RPMI8226 (cell line): ENCODE measurements around the gene ACADVL.
"Not testable (repeated sequence)": the region's sequence is repeated elsewhere in the genome, so short reads cannot be mapped to it uniquely, and the experiment has no call there.

Source experiments
- DNase-seq: peaks from one replicate; pipeline ENCODE4 v3.0.0-alpha.2; 2015

The ACADVL gene

DNA sequence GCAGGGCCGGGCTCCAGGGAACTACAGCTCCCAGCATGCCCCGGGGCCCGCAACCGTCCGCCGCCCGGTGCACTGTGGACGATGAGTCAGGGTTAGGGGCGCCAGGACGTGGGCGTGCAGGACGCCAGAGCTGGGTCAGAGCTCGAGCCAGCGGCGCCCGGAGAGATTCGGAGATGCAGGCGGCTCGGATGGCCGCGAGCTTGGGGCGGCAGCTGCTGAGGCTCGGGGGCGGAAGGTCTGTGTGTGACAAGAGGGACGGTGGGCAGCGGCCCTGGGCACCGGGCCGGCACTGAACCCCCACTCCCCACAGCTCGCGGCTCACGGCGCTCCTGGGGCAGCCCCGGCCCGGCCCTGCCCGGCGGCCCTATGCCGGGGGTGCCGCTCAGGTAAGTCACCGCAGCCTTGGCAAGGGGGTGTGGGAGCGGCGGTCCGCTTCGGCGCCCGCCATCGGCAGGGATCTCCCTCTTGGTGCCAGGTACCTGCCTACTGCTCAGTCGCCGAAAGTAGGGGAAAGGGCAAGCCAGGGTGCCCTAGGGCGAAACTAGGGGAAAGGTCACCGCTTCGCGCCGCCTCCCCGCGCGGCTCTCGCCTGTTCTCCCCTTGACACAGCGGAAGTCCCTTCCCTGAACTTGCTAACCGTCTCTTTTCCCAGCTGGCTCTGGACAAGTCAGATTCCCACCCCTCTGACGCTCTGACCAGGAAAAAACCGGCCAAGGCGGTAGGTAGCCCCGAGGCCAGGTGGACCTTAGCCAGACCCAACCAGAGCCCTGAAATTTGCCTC is at the start of gene ACADVL, which contains the start of gene DLG4:
ACADVL (plus strand) TSS at position 127 of the 781 bp plus-strand sequence; CDS start at position 174, 47 bp downstream.
DLG4 (minus strand) TSS at position 25 of the 781 bp plus-strand sequence.
- DNase-seq: peak; percentile 80

DNA sequence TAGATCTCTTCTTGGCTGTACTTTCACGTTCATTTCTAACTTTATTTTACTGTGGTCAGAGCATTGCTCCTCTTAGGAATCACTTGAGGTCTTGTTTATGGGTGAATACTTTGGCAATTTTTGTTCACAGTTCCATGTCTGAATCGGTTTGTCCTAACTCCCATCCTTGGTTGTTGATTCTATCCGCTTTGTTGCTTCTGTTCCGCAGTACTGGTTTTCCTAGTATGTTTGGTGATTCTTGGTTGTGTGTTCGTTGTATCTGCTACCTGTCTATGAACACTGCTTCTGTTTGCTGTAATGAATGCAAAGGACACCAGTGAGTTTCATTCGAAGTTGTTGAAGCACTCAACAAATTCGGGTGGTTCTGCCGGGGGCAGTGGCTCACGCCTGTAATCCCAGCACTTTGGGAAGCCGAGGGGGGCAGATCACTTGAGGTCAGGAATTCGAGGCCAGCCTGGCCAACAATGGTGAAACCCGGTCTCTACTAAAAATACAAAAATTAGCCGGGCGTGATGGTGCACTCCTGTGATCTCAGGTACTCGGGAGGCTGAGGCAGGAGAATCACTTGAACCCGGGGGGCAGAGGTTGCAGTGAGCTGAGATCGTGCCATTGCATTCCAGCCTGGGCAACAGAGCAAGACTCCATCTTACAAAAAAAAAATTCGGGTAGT is 47.1 kb upstream of the ACADVL start:
- DNase-seq: not testable (repeated sequence)

DNA sequence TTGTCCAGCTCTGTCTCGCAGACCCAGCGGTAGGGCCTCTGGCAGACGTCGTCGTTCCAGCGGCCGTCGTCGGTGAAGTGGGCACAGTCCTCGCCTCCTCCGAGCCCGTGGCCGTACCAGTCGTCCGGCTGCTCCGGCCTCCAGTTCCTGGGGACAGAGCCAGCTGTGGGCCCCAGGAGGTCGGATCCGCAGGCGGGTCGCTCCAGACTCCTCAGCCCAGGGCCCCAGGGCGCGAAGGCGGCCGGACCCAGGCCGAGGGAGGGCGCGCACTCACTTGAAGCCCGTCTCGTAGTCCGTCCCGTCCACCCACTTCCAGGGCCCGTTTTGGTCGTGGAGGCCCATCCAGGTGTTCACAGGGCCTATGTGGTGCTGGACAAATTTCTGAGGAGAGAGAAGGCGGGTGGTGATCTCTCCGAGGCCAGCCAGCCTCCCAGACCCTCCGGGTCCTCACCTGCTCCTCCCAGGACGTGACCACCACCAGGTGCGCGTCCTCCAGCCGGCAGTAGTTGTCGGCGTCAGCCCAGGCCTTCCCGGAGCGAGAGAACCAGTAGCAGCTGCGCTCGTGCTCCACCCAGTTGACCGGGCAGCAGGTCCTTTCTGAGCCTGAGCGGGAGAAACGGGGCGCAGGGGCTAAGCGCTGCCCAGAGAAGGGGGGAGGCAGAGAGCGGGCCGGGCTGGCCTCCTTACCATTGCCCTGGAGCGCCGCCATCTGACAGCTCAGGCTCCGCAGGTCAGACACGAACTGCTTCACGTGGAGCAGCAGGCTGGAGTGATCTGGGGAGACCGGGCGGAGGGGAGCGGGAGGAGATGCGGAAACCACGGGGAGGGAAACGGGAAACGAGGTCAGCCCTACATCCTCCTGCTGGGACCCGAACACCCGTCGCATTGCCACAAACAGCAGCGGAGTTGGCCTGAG is 45.8 kb upstream of the ACADVL start:
- peak; percentile 9 for DNase-seq

DNA sequence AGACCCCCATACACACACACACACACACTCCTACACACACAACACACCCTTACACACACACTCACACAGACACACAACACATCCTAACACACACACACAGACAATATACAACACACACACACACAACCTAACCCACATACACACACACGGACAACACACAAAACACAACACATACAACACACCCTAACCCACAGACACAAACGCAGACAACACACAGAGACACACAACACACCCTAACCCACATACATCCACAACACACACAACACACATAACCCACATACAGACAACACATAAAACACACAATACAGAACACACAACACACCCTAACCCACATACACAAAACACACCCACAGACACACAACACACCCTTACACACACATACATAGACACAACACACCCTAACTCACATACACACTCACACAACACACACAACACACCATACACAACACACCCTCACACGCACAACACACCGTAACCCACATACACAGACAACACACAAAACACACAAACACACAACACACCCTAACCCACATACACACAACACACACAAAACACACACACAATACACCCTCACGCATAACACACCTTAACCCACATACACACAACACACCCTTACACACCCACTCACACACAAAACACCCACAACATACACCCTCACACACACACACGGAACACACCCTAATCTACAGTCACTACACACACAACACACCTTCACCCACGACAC is 45.0 kb upstream of the ACADVL start:
- DNase-seq: no peak

DNA sequence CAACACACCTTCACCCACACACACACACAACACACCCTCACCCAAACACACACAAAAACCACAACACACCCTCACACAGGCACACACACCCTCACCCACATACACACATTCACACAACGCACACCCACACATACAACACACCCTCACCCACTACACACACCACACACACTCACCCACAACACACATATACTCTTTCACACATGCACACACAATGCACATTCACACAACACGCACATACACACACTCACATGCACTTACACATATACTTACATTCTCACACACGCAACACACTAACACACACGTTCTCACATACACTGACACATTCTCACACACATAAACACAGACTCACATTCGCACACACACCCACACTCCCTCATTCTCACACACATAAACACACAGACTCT is 44.4 kb upstream of the ACADVL start:
- DNase-seq: no peak

DNA sequence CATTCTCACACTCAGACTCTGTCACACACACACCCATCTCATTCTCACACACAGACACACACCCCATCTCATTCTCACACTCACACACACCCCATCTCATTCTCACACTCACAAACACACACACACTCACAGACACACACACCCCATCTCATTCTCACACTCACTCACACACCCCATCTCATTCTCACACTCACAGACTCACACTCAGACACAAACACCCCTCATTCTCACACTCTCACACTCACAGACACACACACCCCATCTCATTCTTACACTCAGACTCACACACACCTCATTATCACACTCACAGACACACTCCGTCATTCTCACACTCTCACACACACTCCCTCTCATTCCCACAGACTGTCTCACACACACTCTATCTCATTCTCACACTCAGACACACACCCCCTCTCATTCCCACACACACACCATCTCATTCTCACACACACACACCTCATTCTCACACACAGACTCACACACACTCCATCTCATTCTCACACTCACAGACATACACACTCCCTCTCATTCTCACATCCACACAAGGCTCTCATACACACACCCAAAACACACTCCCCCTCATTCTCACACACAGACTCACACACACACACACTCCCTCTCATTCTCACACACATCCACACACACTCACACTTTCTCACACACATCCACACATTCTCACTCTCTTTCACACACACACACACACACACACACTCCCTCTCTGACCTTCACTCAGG is 43.5 kb upstream of the ACADVL start:
- no peak for DNase-seq

DNA sequence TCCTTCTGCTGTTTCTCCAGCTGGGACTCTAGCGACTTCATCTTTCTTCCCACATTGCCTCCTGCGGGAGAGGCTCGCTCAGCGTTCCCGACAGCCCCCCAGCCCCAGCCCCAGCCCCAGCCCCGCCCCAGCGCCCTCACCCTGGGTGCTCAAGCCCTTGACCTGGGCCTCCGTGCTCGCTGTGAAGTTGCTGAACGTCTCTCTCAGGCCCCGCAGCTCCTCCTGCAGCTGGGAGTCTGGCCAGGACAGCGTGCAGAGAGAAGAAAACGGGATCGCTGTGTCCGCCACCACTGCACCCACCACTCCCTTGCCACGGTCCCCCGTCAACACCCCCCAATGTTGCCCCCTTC is 42.9 kb upstream of the ACADVL start:
- DNase-seq: no peak

DNA sequence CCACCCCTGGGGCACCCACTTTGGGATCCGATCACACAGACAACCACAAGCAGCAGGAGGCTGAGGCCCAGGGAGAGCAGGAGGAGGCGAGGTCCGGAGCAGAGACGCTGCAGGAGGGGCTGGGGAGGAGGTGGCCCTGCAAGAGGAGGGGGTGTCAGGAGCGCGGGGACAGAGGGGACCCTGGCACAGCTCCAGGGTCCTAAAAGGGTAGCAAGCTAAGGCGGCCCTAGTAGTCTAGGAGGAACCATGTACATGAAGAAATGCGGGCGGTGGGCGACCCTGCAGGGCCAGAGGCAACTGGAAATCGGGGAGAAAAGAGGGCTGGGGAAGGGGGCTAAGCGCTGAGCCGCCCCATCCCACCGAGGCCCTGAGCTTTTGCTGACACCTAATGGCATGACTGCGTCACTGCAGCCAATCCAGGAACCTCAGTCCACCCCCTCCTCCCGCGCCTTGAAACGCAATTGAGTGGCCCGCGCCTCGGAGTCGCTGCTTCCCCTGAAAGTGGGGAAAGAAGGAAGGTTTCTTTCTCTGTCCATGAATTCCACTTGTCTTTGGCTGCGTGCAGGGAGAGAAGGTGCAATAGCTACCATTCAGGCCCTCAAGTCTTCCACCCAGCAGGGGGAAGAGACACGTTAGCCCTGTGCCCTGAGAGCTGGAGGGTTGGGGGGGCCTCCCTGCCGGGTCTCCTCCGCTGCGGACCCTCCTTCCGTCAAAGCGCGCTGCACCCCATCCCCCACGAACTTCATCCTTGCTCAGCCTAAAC is 42.4 kb upstream of the ACADVL start:
- DNase-seq: peak; percentile 53

DNA sequence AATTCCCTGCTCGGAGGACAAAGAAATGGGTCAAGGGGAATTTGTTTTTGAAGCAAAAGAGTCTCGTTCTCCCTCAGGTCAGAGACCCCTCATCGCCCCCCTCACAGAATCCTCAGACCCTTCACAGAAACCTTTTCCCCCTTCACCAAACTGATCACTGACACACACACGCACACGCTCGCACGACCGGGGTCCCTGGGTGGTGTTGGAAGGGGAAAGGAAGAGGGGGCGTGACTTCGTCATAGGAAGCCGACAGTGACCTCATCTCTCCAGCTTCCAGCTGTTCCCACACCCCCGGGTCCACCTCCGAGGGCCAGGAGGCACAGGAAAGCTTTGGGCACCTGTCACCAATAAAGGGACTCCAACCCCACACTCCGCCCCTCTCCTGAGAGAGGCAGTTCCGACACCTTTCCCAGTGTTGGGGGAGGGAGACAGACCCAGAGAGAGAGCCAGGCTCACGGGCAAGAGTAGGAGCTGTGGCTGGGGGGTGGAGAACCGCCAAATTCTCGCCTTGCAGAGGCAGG is 41.7 kb upstream of the ACADVL start:
- no peak for DNase-seq

DNA sequence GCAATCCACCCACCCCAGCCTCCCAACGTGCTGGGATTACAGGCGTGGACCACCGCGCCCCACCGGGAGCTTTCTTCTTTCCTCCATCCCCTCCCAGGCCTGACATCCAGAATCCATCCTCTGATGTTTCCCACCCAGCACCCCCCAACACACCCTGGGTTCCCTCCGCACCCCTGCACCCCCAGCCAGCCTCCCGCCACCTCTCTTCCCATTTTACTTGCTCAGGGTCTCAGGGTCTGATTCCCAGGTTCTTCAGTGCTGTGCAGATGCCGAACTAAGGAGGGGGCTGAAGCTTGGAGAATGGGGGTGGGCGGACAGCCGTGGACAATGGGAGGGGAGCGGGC is 40.8 kb upstream of the ACADVL start:
- DNase-seq: no peak

DNA sequence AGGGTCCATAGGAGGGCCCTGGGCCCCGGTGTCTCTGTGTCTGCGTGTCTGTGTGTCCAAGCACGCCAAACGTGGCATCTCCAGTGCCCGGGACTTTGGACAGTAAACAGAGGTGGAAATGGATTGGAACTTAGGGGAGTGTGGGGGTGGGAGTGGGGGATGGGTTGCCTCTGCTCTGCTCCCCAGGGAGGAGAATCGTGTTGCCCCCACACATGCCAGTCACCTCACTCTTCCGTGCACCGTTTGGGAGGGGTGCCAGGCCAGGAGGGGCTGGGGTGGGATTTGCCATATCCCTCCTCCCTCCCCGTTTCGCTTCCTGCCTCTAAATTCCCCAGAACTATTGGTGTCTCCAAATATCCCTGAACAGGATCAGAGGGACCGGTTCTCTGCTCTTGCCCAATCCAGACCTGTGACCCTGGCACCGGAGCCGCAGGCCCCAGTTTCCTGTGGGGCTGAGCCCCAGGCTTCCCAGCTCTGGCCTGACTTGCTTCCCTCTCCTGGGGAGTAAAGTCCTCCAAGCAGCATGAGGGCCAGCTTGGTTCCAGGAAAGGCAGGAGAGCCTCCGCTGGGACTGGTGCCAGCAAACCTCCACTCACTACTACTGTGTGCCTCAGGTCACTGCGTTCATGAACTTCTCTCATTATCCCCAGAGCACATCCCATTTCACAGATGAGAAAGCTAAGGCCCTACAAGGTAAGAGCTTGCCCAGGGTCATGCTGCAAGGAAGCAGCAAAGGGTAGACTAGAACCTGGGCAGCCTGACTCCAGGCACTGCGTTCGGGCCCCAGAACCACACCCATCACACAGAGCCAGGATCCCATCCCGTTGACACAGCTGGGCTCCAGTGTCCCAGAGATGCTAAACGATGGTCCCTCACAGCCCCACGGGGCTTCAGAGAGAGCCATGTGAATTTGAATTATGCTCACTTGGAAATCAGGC is 40.2 kb upstream of the ACADVL start, which contains the start of gene ASGR1:
ASGR1 (minus strand) TSS at position 54 of the 938 bp plus-strand sequence. CDS start 807 bp downstream, outside the sequence.
- DNase-seq: no peak

DNA sequence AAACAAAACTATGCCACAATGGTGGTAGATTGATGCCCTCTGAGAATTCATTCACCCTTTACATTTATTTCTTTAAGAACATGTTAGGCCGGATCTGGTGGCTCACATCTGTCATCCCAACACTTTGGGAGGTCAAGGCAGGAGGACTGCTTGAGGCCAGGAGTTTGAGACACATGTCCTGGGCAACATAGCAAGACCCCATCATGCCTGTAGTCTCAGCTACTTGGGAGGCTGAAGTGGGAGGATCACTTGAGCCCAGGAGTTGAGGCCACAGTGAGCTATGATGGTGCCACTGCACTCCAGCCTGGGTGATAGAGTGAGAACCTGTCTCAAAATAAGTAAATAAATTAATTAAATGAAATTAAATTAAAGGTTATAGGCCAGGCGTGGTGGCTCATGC is 37.6 kb upstream of the ACADVL start:
- not testable (repeated sequence) for DNase-seq

DNA sequence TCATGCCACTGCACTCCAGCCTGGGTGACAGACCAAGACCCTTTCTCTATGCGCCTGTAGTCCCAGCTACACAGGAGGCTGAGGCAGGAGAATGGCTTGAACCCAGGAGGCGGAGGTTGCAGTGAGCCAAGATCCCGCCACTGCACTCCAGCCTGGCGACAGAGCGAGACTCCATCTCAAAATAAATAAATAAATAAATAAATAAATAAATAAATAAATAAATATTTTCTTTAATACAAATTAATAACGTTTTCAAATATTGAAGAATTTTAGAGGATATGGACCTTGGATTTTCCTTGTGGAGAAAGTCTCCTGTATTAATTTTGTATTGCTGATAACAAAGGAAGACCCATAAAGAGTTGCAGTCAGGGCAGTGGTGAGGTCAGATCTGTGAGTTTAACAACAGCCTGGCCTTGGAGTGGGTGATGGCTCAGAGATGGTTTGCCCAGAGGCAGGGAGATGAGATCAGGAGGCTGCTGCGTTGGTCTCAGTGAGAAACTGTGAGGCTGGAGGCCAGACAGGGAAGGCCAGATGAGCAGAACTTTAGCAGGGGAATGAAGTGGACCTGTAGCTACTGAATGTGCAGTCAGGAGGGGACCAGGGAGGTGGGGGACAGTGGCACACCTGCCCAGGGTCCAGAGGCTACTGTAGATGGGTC is 36.2 kb upstream of the ACADVL start:
- DNase-seq: no peak

DNA sequence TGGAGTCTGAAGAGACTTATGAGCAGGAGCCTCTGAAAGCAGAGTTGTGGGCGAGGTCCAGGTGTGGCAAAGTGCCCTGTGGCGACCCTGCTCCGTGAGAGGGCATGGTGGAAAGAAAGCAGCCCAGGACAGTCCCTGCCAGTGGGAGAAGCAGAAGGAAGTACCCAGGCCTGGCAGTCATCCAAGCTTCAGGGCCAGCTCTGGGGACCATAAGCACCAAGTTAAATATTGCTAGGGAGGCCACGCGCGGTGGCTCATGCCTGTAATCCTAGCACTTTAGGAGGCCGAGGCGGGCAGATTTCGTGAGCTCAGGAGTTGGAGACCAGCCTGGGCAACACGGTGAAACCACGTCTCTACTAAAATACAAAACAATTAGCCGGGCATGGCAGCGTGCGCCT is 35.6 kb upstream of the ACADVL start:
- DNase-seq: no peak

DNA sequence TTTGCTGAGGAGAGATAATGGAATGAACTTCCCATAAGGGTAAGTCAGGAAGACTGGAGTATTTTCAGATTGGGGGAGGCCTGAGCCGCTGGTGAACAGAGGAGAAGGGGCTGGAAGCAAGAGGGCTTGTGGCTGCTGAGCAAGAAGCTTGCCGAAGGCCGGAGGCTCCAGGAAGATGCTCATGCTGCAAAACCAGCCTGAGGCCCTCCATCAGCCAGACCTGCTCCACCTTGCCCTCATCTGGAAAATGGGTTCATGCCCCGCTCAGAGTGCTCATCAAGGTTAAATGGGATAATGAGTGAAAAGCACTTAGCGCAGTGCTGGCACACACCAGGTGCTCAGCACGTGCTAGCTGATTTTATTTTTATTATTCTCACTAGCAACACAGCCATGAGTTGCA is 35.1 kb upstream of the ACADVL start:
- no peak for DNase-seq

DNA sequence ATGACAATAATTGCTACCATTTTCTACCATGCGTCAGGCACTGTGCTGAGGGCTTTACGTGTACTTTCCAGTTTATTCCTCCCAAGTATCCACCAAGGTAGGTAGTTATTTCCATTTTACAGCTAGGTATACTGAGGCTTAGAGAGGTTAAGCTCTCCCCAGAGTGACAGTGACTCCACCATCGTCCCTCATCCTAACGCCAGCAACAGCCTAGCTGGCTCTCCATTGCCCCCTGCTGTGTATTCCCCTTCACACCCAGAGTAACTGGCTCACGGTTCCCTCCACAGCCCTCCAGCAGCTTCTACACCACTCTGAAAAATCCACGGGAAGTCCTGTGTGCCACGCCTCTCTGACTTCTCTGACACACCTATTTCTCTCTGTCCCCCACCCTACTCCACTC is 33.5 kb upstream of the ACADVL start:
- peak; percentile 31 for DNase-seq

DNA sequence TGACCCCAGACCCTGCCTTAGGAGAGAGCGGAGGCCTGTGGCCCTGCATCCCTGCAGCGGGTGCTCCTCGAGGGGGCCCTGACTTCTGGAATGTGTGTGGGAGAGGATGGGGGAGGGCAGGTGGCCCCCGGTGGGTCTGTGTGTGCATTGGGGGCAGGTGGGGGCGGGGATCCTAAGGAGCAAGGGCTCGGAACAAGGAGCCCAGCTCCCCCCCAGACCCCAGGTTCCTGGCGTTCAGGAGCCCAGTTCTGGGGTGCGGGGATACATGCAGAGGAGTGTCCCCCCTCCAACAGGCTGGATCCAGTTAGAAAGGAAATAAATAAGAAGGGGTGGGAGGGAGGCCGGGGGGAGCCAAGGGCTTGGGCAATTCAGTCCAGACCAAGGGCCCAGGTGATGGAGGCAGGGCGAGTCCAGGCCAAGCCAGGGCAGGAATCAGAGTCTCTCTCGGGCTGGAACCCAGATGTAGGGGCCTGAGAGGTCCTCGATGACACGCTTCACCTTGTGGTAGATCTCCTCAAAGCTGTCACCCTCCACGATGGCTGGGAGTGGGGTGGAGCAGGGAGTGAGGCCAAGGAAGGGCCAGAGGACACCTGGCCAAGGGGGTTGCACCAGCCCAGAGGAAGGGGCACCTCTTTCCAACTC is 29.3 kb upstream of the ACADVL start:
- no peak for DNase-seq

DNA sequence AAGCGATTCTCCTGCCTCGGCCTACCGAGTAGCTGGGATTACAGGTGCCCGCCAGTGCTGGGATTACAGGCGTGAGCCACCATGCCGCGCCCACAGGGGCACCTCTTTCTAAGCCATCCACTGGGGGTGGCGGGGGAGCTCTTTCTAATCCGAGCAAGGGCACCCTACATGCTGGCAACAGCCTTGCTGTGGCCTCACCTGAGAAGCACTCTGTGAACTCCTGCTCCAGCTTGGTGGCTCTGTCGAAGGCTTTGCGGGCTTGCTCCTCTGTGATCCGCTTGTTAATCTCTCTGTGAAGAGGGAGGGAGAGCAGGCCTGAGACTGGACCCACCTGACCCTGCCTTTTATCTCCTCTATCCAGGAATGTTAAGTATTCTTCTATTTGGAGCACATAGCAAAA is 28.7 kb upstream of the ACADVL start:
- DNase-seq: no peak
